Measurements from ENCODE around the gene C17orf50. TPM values are rescaled to one million over a fixed set of nuclear protein-coding genes. Genes with fewer than 3 reads are reported as not detected.

The C17orf50 gene
- not detected for total RNA-seq
- long read RNA-seq, result 0 reads

- H3K9me3 ChIP-seq, result no peaks in the 10 kb centered on the region
- H3K4me1 ChIP-seq, result peaks cover 19% of the 10 kb centered on the region
- intact Hi-C loops (cut with DNase I), result no loop called here
- H3K27ac ChIP-seq, result no peak within 1 kb of the TSS
- DNase-seq (no peak), ATAC-seq (no peak)
- TF ChIP-seq, protein P1, sequence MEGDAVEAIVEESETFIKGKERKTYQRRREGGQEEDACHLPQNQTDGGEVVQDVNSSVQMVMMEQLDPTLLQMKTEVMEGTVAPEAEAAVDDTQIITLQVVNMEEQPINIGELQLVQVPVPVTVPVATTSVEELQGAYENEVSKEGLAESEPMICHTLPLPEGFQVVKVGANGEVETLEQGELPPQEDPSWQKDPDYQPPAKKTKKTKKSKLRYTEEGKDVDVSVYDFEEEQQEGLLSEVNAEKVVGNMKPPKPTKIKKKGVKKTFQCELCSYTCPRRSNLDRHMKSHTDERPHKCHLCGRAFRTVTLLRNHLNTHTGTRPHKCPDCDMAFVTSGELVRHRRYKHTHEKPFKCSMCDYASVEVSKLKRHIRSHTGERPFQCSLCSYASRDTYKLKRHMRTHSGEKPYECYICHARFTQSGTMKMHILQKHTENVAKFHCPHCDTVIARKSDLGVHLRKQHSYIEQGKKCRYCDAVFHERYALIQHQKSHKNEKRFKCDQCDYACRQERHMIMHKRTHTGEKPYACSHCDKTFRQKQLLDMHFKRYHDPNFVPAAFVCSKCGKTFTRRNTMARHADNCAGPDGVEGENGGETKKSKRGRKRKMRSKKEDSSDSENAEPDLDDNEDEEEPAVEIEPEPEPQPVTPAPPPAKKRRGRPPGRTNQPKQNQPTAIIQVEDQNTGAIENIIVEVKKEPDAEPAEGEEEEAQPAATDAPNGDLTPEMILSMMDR (IDR thresholded peaks at IDR 0.05), result no peak
- H3K36me3 ChIP-seq, result no peaks in the 10 kb centered on the region
- H3K4me3 ChIP-seq, result no peak within 1 kb of the TSS
- H3K27me3 ChIP-seq (ENCODE audit: low read depth), result no peaks in the 10 kb centered on the region
These were observed at the start of gene C17orf50 for GRCh38 chr17:35760587-35760986. Gene C17orf50, plus strand, starts transcription at chr17:35760887. Its CDS starts 55 bp downstream, at chr17:35760942.

- Histone ChIP-seq H3K9me3 (no peaks in the 10 kb centered on the region), H3K27me3 (ENCODE audit: low read depth) (no peaks in the 10 kb centered on the region), H3K4me3 (no peak overlapping the region), H3K36me3 (peaks cover 72% of the 10 kb centered on the region), H3K4me1 (peaks cover 37% of the 10 kb centered on the region), H3K27ac (no peak overlapping the region)
- ATAC-seq (no peak), DNase-seq (no peak)
- intact Hi-C loops (cut with DNase I), result no loop called here
- TF ChIP-seq, protein P1 (IDR thresholded peaks at IDR 0.05), result no peak
These were observed 49.7 kb upstream of the C17orf50 start for GRCh38 chr17:35710950-35711349.

GRCh38 chr17:35713069-35713728 is 47.5 kb upstream of the C17orf50 start:
- intact Hi-C loops (cut with DNase I), result no loop called here
- H3K4me3 ChIP-seq, result no peak overlapping the region
- no peak overlapping the region for H3K27ac ChIP-seq
- H3K36me3 ChIP-seq, result peaks cover 86% of the 10 kb centered on the region
- DNase-seq (no peak), ATAC-seq (no peak)
- TF ChIP-seq, protein P1 (IDR thresholded peaks at IDR 0.05), result no peak
- no peaks in the 10 kb centered on the region for H3K9me3 ChIP-seq
- no peaks in the 10 kb centered on the region for H3K27me3 ChIP-seq (ENCODE audit: low read depth)
- H3K4me1 ChIP-seq, result peaks cover 48% of the 10 kb centered on the region

DNA sequence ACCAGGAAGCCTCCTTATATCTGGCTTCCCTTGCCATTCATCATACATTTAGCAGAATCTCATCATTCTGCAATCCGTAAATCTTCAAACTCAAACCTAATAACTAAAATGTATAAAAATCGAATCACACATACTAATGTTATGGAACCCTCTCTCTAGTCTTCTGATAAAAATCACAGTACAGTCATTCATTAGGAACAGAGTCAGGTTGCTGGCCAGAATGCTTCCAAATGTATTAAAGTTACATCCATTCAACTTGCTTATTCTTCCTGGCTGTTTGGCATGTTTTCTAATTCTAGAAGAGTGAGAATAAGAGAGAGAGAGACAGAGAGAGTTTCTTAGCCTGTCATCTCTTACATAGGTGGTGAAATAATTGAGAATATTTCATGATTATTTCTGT is 45.7 kb upstream of the C17orf50 start:
- H3K9me3 ChIP-seq, result no peaks in the 10 kb centered on the region
- H3K27ac ChIP-seq, result no peak overlapping the region
- H3K4me3 ChIP-seq, result no peak overlapping the region
- H3K27me3 ChIP-seq (ENCODE audit: low read depth), result no peaks in the 10 kb centered on the region
- TF ChIP-seq, protein P1 (IDR thresholded peaks at IDR 0.05), result no peak
- H3K4me1 ChIP-seq, result peaks cover 51% of the 10 kb centered on the region
- peaks cover 83% of the 10 kb centered on the region for H3K36me3 ChIP-seq
- DNase-seq (no peak), ATAC-seq (no peak)
- intact Hi-C loops (cut with DNase I), result no loop called here

DNA sequence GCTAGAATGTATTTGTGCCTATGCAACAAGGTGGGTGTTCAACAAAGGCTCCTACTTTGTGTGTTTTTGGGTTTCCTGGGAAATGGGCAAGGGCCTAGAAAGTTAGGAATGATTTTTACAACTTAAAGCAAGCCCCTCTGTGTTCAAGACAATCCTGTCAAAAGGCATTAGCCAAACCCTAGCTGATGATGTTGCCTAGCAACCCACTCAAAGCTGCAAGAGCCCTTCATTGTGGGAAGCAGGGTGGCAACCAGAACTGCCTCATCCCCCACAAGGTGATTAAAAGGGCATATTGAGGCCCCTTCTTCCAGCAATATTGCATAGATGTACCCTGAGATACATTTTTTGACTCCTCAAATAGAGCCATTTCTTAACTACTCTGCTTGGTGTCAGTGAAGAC is 45.3 kb upstream of the C17orf50 start:
- Histone ChIP-seq H3K9me3 (no peaks in the 10 kb centered on the region), H3K27me3 (ENCODE audit: low read depth) (no peaks in the 10 kb centered on the region), H3K4me1 (peaks cover 51% of the 10 kb centered on the region), H3K36me3 (peaks cover 81% of the 10 kb centered on the region), H3K4me3 (no peak overlapping the region), H3K27ac (no peak overlapping the region)
- ATAC-seq (no peak), DNase-seq (no peak)
- TF ChIP-seq, protein P1 (IDR thresholded peaks at IDR 0.05), result no peak
- intact Hi-C loops (cut with DNase I), result no loop called here

Measured in lower lobe of right lung (tissue), 2 donors.